Measurements from ENCODE around the gene KCNQ1.

Gene KCNQ1

DNA sequence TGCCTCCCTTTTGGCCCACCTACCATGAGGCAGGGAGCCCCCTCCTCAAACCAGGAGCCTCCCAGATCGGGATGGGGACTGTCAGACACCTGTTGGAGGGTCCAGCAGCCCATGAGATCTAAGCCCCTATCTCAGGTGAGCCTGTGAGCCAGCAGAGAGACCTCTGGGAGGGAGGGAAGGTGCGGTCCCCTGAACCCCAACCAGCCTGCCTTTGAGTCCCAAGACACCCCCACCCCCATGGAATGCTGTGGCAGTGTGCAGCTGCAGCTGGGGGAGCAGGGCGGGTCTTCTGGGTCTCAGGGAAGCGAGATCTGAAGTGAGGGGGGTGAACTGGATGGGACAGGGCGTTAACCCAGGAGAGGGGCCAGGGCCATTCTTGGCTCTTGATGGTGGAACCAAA is 442.1 kb downstream of the KCNQ1 start:
- no peak for DNase-seq (ENCODE audit: low read depth)

DNA sequence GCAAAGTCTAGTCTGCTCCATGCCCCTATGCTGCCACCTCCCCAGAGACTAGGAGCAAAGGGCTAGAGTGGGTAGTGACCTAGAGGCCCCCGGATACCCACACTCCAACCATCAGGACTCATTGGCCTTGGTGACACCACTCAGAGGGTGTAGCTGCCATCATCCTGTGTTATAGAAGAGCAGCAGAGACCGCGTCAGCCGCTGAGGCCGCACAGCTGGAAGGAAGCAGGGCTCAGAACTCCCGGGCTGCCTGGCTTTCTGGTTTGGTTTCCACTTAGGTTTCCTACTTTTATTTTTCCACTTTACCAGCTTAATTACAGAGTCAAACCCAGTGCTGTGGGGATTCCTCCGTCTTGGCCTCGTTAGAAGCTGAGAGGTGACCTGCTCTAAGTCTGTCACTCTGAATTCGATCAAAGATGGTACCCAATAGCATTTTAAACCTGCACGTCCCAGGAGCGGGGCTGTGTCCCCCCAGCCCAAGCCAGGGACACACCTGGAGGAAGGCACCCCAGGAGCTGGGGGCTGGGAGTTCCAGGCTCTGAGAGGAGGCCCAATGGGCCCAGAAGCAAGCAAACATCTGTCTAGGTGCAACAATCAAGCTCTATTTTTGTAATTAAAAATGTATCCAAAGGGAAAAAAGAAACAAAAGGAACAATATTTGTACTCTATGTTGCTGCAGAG is 442.8 kb downstream of the KCNQ1 start:
- DNase-seq (ENCODE audit: low read depth): no peak

- DNase-seq (ENCODE audit: low read depth): peak; percentile 76
These were observed 443.6 kb downstream of the KCNQ1 start for GRCh38 chr11:2888266-2888968.

- no peak for DNase-seq (ENCODE audit: low read depth)
These were observed 444.8 kb downstream of the KCNQ1 start for GRCh38 chr11:2889362-2890273.

DNA sequence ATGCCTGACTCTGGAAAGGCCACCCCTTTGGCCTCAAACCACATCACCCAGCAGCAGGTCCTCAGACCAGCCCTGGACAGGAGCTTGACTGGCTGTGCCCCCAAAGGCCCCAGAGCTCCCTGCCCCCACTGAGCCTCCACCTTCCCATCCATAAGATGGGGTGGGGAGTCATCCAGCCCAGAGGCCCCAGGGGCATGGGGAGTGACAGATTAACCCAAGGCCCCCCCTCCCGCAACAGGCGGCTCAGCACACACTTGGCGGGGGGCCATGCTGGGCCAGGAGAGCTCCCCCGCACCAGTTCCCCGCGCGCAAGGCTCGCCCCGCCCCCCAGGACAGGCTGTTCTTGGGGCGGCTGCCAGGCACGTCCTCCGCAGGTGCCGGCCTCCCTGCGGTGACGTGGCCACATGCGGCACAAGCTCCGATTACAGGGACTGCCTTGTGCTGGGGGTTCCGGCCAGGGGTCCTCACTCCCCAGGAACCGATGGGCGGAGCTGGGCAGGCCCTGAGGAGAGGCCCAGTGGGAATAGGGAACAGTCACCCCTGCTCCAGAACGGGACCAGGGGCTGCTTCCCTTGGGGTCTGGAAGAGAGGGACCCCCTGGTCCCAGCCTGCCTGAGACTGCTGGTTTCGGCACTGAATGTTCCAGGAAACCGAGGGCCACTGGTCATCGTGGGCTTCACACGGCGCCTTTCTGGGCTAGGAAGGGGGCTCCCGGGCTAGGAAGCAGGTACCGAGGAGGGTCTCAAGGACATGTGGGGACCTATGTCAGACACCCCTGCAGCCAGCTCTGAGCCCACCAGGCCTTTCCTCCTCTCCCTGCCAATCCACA is 445.9 kb downstream of the KCNQ1 start:
- DNase-seq (ENCODE audit: low read depth): no peak

DNA sequence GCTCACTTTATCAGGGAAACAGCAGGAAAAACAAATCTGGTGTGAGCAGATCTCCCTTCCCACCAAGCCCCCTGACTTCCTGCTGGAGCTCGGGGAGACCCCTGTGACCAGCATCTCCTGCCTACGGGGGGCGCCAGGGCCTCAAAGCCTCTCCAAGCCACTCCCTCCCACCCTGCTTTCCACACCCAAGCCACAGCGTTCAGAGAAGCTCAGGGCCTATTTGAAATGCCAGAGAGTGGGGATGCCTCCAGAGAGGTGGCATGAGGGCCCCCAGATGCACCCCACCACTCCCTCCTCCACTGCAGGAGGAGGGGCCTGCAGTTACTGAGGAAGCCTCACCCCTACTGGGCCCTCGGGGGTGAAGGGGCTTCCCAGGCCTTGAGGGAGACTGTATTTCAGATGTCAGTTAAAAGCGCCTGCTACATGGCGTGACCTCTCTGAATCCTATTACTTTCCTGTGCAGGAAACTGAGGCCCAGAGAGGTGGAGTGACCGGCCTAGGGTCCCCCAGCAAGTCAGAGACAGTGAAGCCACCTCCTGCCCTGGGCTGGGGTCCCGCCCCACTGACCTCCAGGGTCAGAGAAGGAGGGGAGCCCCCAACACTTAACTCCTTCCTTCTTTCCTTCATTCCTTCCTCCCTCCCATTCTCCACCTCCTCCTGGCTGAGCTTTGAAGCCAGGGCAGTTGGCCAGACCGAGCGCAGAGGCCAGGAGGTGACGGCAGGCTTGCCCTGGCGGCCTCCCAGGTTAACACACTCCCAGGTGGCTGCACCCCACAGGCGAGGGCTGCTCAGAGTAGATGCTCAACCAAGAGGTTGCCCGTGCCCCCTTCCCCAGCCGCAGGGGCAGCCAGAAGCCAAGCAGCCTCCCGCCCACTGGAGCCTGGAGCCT is 446.8 kb downstream of the KCNQ1 start:
- no peak for DNase-seq (ENCODE audit: low read depth)

DNA sequence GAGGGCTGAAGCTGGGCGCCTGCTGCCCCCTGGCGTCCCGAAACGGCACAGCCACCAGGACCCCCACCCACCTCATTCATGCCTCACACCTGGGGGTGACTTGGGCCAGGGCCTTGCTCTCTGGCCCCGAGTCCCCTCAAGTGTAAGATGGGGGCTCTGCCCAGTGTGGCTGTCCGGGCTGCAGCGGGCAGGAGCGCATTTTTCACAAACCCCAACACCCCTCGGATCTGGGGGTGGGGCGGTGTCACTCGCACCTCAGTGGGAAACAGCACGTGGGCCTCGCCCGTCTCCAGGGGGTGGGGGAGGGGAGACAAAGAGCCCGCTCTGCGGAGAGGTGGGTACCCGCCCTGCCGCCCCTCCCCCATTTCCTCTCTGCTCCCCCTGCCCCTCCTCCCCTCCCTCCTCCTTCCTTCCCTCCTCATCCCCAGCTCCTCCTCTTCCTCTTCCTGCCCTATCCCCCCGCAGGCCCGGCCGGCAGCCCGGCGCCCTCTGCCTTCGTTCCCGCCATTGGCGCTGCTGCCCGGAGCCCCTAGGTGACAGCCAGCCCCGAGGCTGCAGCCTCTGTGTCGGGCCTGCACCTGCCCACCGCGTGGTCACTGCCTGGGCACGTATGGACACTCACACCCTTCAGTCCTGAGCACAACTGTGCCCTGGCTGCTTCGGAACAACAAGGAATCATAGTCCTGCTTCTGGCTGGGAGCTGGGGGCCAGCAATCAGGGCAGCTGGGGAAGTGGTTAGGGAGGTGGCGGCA is 447.6 kb downstream of the KCNQ1 start:
- no peak for DNase-seq (ENCODE audit: low read depth)

DNA sequence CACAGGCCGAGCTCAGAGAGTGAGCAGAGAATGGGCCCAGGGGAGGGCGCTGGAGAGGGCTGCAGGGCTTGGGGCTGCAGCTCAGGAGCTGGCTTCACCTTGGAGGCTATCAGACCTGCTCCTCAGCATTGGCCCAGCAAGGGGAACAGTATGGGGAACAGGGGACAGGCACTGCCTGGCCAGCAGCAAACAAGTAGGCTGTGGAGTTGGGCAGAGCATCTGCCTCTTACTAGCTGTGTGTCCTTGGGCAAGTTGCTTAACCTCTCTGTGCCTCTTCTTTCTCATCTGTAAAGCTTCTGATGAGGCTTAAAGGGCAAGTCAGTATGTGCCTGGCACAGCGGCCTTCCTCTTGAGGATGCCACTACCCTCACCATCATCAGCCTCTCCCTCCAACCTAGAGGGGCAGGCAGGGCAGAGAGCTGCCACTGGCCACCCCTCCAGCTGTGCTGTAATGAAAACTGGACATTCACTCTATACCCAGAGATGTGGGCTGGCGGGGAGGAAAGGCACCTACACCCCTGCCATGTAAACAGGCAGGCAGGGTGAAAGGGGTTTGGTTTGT is 448.2 kb downstream of the KCNQ1 start:
- DNase-seq (ENCODE audit: low read depth): no peak

GRCh38 chr11:2893935-2894334 is 449.1 kb downstream of the KCNQ1 start:
- DNase-seq (ENCODE audit: low read depth): no peak

DNA sequence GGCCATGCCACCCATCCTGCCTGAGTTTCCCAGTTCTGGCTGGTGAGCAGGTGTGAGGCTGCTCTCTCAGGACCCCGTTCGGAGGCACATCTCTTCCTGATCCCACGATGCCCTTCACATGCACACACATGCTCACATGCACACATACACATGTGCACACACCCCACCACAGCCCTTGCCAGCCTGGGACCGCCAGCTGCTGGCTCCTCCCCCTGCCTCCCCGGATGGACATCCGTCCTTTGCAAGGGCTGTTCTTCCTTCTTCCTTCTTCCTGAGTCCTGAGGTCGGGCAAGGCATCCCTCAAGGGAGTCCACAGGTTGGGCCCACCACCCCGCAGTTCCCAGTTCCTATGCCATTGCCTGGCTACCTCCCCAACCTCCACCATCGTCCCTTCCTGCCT is 451.2 kb downstream of the KCNQ1 start:
- no peak for DNase-seq (ENCODE audit: low read depth)

GRCh38 chr11:2897048-2897447 is 452.2 kb downstream of the KCNQ1 start:
- DNase-seq (ENCODE audit: low read depth): no peak

- no peak for DNase-seq (ENCODE audit: low read depth)
These were observed 453.7 kb downstream of the KCNQ1 start for GRCh38 chr11:2898366-2899079.
